ENCODE results near the gene ST8SIA6.
"Not testable (repeated sequence)": the region's sequence is repeated elsewhere in the genome, so short reads cannot be mapped to it uniquely, and the experiment has no call there.

The ST8SIA6 gene, protein sequence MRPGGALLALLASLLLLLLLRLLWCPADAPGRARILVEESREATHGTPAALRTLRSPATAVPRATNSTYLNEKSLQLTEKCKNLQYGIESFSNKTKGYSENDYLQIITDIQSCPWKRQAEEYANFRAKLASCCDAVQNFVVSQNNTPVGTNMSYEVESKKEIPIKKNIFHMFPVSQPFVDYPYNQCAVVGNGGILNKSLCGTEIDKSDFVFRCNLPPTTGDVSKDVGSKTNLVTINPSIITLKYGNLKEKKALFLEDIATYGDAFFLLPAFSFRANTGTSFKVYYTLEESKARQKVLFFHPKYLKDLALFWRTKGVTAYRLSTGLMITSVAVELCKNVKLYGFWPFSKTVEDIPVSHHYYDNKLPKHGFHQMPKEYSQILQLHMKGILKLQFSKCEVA

DNA sequence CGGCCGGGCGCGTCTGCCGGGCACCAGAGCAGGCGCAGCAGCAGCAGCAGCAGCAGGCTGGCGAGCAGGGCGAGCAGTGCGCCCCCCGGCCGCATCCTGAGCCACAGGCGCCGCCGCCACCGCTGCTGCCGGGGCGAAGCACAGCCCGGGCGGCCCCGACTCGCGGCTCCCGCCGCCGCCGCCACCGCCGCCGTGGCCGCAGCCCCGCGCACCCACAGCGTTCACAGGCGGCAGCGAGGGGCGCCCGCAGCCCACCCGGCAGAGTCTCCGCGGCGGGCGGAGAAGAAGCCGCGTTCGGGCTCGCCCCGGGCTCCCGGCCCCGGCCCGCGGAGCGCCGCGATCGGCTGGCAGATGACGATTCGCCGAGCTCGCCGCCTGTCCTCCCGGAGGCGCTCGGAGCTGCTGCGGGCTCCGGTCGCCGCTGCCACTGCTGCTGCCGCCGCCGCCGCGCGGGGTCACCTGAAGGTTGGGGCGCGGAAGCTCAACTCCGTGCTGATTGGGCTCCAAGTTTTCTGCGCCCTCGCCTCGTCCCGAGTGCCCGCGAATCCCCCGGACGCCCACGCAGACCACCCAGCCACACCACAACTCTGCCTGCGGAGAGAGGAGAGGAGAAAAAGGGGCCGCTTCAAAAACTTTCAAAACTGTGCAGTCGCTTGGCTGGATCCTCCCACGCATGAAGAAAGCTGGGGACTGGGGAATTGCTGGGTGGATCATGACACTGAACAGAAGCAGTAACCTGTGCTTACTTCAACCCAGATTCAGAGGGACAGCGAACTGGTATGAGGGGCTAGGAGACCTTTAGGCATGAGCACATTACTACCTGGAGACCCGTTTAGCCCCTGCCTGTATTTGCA lies at the start of gene ST8SIA6:
TSS of gene ST8SIA6 (minus strand) at position 435 of the 854 bp plus-strand sequence. CDS start at position 95, 340 bp downstream.
- DNase-seq (ENCODE audit: low spot score): peak; percentile 41

DNA sequence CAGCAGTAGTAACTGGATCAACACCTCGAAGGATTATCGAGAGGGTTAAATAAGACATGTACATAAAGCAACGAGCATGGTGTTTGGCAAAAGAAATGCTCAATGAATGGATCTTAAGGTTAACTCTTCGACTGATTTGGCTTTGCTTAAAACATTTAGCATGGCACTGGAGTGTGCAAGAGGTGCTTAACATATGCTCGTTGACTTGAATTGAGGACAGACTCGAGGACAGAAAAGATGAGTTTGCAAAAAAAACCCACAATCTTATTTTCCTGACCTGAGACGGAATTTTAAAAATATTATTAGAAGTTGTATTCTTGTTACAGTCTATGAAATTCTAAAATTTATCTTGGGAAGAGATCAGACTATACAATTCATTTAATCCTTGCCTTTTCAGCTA lies 49.4 kb upstream of the ST8SIA6 start:
- no peak for DNase-seq (ENCODE audit: low spot score)

DNA sequence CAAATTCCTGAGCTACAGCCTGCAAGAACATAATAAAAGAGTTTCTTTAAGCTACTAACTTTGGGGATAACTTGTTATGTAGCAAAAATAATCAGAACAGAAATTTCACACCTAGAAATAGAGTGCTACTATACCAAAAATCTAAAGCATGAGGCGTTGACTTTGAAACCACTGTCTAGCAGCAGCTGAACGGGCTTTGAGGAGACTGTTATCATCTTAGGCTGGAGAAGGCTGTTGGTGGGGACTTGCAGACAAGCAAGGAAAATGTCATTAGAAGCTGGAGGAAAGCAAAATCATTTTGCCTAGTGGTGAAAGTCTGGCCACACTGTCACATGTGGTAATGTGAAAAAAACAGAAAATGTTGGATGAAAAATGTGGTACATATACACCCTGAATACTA lies 48.4 kb upstream of the ST8SIA6 start:
- no peak for DNase-seq (ENCODE audit: low spot score)

DNA sequence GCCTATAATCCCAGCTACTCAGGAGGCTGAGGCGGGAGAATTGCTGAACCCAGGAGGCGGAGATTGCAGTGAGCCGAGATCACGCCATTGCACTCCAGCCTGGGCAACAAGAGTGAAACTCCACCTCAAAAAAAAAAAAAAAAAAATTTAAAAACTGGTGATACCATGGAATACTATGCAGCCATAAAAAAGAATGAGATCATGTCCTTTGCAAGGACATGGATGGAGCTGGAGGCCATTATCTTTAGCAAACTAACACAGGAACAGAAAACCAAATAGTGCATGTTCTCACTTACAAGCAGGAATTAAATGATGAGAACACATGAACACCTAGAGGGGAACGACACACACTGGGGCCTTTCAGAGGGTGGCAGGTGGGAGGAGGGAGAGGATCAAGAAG lies 44.6 kb upstream of the ST8SIA6 start:
- not testable (repeated sequence) for DNase-seq (ENCODE audit: low spot score)

DNA sequence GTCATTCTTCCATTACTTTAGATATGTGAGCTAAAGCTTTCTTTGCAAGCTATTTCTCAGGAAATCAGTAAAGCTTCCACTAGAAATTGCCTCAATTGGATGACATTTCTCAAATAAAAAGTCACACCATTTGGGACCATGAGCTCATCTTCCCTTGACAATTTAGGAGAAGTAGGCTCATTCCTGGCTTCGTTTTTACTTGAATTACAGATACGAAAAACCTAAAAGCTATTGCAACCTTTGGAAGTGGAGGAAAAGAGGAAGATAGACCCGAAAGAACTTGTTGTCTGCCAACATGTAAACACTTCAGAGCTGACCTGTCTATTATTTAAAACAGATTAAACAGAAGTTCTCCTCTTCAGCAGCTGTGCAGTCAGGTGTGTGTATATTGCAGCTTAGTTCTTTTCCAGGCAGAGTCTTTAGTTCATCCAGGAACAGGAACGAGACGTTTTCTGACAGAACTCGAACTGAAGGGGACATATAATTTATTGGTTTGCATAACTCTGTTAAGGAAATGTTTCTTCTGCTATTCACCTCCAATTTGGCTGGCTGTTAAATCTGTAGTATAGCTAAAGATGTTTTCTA lies 43.1 kb upstream of the ST8SIA6 start:
- no peak for DNase-seq (ENCODE audit: low spot score)

DNA sequence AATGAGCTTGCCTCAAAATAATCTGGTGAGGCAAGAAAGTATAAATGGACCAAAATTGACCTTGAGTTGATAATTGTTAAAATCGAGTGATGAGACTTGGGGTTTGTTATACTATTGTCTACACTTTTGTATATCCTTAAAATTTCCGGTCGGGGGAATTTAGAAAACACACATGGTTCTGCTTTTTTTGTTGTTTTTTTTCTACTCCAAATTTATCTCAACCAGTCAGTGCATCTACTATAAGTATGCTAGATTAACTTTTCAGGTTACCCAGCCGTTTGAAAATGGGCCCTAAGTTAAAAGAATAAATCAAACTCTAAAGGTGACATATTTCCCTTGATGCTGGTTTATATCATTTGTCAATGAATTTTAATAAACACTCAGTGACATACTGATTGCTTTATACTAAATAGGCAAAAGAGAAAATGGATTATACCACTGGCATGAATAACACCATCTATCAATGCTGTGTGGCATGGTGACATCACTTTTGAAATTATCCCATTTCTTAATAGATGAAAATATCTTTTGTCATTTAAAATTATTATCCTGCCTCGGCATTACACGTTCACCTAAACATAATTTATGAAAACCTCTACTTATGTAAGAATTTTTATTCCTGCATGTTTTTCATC lies 40.3 kb upstream of the ST8SIA6 start:
- DNase-seq (ENCODE audit: low spot score): no peak

DNA sequence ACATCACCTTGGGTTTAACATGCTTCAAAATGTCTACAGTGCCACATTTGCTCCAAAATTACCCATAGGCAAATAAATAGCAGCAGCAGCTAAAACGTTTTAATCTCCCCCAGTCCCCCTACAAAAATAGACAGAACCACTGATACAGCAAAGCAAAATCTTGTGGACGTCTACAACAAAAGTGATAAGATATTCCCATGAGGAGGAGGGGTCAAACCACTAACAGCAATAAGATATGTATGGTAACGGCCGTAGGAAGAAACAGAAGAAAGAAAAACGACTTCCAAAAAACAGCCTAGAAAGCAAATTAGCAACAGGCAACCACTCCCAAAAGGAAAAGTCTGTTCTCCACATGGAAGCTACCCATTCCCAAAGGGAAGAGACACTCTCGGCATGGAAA lies 34.5 kb upstream of the ST8SIA6 start:
- DNase-seq (ENCODE audit: low spot score): no peak

DNA sequence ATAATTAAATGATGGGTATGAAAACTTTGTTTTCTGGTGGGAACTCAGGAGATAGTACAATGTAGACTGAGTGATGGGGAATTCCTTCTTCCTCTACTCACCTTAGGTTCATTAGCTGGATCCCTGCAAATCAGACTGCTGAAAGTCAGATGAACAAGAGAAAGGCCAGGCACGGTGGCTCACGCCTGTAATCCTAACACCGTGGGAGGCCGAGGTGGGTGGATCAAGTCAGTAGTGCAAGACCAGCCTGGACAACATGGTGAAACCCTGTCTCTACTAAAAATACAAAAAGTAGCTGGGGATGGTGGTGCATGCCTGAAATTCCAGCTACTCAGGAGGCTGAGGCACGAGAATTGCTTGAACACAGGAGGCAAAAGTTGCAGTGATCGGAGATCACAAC lies 28.7 kb upstream of the ST8SIA6 start:
- DNase-seq (ENCODE audit: low spot score): no peak

DNA sequence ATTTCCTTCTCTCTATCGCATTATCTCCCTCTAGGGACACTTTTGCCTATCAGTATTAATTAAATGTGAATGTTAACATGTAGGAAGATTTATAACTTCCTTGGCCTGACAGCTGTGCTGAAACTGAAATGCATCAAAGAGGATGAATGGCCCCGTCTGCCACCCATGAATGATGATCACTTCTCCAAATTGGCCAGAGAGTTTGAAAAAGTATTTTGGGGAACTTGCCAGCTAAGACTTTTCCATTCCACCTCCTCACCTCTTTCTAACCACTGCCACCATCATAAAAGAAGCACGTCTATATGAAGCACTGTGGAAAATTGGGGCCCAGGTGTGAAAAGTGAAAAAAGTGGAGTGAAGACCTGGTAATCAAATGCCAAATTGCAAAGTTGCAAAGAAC lies 25.4 kb upstream of the ST8SIA6 start:
- DNase-seq (ENCODE audit: low spot score): no peak

DNA sequence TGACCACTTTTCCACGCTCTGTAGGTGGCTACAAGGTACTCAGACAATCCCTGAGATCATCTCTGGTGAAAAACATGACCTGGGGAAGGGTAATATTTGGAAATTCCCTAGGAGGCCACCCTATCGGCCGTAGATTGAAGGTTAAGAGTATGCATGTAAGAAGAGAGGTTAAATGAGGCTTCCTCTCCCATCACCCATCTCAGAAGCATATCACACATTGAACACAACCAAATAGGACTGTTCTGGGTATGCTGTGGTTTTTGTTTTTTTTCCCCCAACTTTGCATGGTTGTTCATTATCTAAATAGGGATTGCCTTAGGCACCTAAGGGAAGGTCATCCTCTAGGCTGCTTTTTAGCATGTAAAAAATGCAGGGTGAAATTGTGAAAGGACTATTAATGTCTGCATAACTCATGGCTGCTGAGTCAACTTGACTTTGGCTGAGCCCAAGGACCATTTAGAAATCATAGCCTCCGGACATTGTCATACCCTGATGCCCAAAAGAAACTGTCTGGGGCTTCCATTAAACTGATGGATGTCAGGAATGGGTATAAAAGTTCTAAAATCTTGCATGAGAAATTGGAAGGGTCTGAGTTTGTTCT lies 24.7 kb upstream of the ST8SIA6 start:
- DNase-seq (ENCODE audit: low spot score): no peak

DNA sequence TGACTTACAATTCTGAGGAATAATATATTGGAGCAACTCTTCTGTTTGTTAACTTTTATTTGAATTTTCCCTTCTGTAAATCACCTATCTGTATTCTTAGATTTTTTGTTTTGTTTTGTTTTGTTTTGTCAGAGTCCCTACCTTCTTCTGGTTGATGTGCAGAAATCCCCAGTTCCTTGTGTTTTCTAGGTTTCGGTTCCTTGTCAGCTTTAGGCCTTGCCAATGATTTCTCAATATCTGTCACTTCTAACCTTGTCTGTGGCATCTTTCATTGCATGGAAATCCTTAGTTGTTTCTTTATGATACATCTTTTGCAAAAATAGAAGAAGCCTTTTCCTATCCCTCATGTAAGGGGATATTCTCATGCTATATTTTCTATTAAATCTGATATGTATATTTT lies 21.7 kb upstream of the ST8SIA6 start:
- DNase-seq (ENCODE audit: low spot score): no peak

DNA sequence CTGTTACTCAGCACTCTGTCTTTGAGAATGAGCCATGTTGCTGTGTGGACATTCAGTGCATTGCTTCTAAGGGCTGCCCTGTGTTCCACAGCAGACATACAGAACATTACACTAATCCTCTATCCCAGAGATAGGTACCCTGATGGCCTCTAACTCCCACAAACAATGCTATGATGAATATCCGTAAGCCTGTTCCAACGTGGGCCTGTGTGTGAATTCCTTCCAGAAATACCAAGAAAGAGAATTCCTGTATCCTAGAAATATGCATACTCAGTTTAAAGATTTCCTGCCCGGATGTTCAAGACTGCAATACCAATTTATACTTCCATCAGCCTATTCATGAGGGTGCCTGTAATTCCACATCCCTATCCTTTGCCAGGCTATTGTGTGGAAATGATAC lies 21.3 kb upstream of the ST8SIA6 start:
- DNase-seq (ENCODE audit: low spot score): no peak

DNA sequence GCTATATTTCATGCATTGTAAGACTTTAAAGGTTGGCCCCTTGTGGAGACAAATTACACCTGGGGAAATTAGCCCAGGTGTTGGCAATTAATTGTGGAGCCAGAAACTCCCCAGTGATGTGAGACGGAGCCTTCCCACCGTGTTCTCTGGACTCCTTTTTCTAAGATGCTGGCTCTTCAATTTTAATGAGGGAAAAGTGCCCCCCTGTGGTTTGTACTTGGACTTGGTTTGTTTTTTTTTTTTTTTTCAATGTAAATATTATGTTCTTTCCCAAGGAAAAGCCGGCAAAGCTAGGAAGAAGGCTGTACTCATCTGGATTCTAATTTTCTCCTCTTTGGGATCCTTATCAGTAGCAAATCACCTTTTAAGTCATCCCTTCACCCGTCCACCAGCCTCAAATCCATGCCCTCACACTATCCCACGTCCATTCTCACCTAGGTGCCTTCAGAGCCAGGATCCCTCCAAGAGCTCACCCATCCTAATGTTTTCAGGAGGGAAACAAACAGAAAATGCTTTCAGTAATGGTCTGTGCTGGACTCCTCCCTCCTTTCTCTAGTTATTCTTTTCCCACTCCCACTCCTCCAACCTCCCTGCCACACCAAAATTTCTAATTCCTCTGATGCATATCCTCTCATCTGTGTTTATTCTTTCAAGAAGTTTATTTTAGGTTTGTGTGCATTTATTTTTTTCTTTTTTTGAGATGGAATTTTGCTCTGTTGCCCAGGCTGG lies 20.4 kb upstream of the ST8SIA6 start:
- no peak for DNase-seq (ENCODE audit: low spot score)

DNA sequence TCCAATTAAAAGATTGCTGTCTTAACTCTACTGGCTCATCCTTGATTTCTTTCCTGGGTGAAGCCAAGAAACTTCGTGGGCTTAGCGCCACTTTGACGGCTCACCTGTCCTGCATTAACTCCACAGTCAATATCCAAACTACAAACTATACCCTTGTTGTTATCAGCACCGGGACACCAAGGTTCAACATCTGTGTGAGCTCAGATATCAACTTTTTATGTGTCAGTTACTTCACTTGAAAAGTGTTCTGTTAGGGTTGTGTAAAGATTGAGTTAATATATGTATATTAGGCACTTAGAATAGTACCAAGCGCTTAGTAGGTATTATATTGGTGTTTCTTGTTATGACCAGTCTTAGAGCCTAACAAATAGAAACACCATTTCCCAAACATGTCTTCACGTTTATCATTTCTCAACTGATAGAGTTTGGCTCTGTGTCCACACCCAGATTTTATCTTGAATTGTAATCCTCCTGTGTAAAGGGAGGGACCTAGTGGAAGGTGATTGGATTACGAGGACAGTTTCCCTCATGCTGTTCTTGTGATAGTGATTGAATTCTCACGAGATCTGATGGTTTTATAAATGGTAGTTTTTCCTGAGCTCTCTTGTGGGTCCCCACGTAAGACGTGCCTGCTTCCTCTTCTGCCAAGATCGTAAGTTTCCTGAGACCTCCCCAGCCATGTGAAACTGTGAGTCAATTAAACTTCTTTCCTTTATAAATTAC lies 19.0 kb upstream of the ST8SIA6 start:
- DNase-seq (ENCODE audit: low spot score): no peak

DNA sequence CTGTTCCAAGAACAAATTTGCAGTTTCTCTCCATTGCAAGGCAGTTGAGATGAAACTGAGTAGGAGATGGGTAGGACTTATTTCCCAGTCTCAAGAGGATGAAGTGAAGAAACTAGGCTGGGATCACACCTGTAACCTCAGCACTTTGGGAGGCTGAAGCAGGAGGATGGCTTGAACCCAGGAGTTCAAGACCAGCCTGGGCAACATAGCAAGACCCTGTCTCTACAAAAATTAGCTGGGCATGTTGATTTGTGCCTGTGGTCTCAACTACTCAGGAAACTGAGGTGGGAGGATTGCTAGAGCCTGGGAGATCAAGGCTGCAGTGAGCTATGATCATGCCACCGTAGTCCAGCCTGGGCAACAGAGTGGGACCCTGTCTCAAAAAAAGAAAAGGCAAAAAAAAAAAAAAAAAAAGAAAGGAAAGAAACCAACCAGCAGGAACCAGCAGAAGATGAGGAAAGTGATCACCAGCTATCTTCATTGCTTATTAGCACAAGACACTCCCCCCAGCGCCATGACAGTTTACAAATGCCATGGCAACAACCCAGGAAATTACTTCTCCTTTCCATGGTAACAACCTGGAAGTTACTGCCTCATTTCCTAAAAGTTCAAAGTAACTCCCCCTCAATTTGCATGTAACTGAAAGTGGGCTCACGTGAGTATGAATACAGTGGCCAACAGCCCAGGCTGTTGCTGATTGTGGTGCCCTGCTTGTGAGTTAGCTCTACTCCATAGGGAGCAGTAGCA lies 18.3 kb upstream of the ST8SIA6 start:
- DNase-seq (ENCODE audit: low spot score): no peak

DNA sequence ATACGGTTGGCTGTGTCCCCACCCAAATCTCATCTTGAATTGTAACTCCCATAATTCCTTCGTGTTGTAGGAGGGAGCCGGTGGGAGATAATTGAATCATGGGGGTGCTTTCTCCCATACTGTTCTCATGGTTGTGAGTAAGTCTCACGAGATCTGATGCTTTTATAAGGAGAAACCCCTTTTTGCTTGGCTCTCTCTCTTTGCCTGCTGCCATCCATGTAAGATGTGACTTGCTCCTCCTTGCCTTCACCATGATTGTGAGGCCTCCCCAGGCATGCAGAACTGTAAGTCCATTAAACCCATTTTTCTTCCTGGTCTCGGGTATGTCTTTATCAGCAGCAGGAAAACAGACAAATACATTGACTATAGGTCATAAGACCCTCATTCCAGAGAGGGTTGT lies 15.9 kb upstream of the ST8SIA6 start:
- DNase-seq (ENCODE audit: low spot score): no peak

DNA sequence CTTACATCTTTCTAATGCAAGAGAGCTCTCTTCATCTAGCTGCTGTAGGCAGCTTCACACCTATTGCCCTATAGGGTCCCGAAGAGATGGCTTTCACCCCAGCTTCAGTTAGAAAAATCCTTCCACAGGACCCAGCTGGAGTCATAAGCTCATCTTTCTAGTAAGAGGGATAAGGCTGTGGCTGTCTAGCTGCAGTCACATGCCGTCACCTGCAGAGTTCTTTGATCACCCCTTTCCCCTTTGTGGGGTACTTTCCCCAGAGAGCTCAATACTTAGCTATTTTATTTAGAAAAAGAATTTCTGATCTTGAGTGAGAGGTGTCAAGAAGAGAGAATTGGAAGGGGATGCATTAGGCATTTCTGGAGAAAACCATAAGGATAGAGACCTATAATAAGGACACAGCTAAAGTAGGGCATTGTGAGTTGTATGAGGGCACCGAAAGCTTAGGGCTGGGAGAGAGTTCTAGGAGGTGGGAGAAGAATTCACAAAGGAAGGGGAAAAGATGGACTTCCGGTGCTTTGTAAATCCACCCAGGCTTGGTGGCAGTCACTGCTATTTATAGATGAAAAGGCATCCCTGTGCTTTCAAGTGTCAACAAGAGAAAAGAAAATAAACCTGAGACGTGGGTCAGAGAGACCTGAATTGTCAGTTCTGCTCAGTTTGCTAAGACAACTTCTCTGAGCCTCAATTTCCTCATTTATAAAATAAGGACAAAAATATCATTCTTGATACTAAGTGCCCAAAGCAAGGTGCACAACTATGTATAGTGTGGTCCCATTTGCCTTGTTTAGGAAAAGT lies 11.1 kb upstream of the ST8SIA6 start:
- no peak for DNase-seq (ENCODE audit: low spot score)

DNA sequence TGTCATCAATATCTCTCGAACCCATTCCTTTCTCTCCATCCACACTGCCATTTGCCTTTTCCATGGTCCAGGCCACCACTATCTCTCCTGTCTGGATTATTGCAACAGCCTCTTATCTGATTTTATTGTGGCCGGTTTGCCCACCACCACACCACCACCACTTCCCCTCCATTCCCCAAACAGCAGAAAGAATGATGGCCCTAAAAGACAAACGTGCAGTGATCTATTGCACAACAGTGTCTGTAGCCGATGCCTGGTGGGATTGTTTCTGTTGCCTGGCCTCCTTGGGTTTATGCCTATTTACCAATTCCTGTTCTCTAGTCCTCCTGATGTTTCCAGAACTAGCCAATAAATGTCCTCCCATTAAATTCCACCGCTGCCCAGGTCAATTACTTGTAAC lies 10.2 kb upstream of the ST8SIA6 start:
- DNase-seq (ENCODE audit: low spot score): no peak

DNA sequence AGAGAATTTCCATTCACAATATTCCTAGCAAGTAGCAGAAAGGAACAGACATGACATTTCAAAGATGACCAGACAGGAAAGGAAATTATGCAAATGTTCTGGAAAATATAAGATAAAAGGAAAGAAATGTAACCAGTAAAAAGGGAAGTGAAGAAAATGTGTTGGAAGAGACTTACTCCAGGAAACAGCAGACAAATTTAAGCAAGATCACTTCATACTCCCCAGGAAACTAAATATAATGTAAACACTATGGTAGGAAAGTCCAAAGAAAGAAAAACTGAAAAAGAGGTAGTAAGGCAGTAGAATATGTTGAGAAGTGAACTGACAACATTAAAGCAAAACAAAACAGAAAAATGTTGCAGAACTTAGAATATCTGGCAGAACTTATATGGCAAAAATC lies 6.4 kb upstream of the ST8SIA6 start:
- no peak for DNase-seq (ENCODE audit: low spot score)

Data from germinal center (tissue), 1 donor.